Measurements from ENCODE around the gene NFIA. TPM values are rescaled to one million over a fixed set of nuclear protein-coding genes. Genes with fewer than 3 reads are reported as not detected.

NFIA gene
- total and polyA plus RNA-seq, 5 donors from 2014 or later = 0.86 to 3.9 (median 1.7) TPM

GRCh38 chr1:61087571-61087970, 5.2 kb downstream of the NFIA start:
- Histone ChIP-seq H3K27me3 (ENCODE audit: control insufficient read depth, insufficient read depth, low read length) (peaks cover 14% of the 10 kb centered on the region), H3K36me3 (ENCODE audit: control insufficient read depth, insufficient read depth, low read length) (no peaks in the 10 kb centered on the region), H3K9me3 (ENCODE audit: control insufficient read depth in 2 of 2, low read length in 2 of 2) (no peaks in the 10 kb centered on the region), H3K4me3 (ENCODE audit: low read depth, low read length) (no peak overlapping the region), H3K27ac (ENCODE audit: insufficient read depth, low read length, poor library complexity, severe bottlenecking) (no peak overlapping the region), H3K4me1 (ENCODE audit: control insufficient read depth, insufficient read depth, low read length, poor library complexity, severe bottlenecking) (peaks cover 8% of the 10 kb centered on the region)
- Mint-ChIP-seq H3K9me3 (peaks cover 0 to 2% (median 0%) of the 10 kb centered on the region in 7 donors), H3K4me1 (peaks cover 5 to 9% (median 7%) of the 10 kb centered on the region in 4 donors), H3K27me3 (peaks cover 46% of the 10 kb centered on the region), H3K27ac (no peak overlapping the region), H3K4me3 (no peak overlapping the region), H3K36me3 (no peaks in the 10 kb centered on the region)
- no peak for ATAC-seq (ENCODE audit: low read depth in 2 of 2)
- DNase-seq = no peak

GRCh38 chr1:61088163-61088974, 6.0 kb downstream of the NFIA start:
- Histone ChIP-seq H3K27me3 (ENCODE audit: control insufficient read depth, insufficient read depth, low read length) (peaks cover 14% of the 10 kb centered on the region), H3K4me1 (ENCODE audit: control insufficient read depth, insufficient read depth, low read length, poor library complexity, severe bottlenecking) (peaks cover under 1% of the 10 kb centered on the region), H3K27ac (ENCODE audit: insufficient read depth, low read length, poor library complexity, severe bottlenecking) (no peak overlapping the region), H3K4me3 (ENCODE audit: low read depth, low read length) (no peak overlapping the region), H3K9me3 (ENCODE audit: control insufficient read depth in 2 of 2, low read length in 2 of 2) (no peaks in the 10 kb centered on the region), H3K36me3 (ENCODE audit: control insufficient read depth, insufficient read depth, low read length) (no peaks in the 10 kb centered on the region)
- ATAC-seq (ENCODE audit: low read depth in 2 of 2) (no peak), DNase-seq (no peak)
- Mint-ChIP-seq H3K4me3 (peak overlapping the region in 1 of 4 donors; percentile 63), H3K36me3 (no peaks in the 10 kb centered on the region), H3K4me1 (peaks cover 5 to 9% (median 7%) of the 10 kb centered on the region in 4 donors), H3K9me3 (peaks cover 0 to 2% (median 0%) of the 10 kb centered on the region in 7 donors), H3K27ac (no peak overlapping the region), H3K27me3 (peaks cover 45% of the 10 kb centered on the region)

DNA sequence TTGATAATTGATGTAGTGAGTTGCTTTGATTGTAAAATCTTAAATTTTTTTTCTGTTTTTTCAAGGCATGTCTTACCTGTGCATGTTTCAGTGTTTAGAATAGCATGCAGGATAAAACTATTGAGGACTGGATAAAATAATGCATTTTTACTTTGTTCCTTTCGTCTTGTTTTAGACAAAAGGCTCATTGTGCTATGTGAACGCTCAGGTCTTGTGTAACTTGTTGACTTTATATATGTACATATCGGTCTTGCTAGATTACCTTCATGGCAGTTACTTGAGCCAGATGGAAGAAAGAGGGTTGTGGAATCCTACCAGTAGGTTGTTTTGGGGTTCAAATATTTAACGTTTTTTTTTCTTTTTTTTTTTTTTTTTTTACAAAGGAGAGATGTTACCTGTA, 7.0 kb downstream of the NFIA start:
- Histone ChIP-seq H3K27me3 (ENCODE audit: control insufficient read depth, insufficient read depth, low read length) (peaks cover 10% of the 10 kb centered on the region), H3K9me3 (ENCODE audit: control insufficient read depth in 2 of 2, low read length in 2 of 2) (no peaks in the 10 kb centered on the region), H3K27ac (ENCODE audit: insufficient read depth, low read length, poor library complexity, severe bottlenecking) (no peak overlapping the region), H3K36me3 (ENCODE audit: control insufficient read depth, insufficient read depth, low read length) (no peaks in the 10 kb centered on the region), H3K4me1 (ENCODE audit: control insufficient read depth, insufficient read depth, low read length, poor library complexity, severe bottlenecking) (no peaks in the 10 kb centered on the region), H3K4me3 (ENCODE audit: low read depth, low read length) (no peak overlapping the region)
- DNase-seq = no peak
- Mint-ChIP-seq H3K27me3 (peaks cover 41% of the 10 kb centered on the region), H3K36me3 (no peaks in the 10 kb centered on the region), H3K27ac (no peak overlapping the region), H3K4me3 (no peak overlapping the region), H3K9me3 (peaks cover 0 to 2% (median 0%) of the 10 kb centered on the region in 7 donors), H3K4me1 (peaks cover 0 to 2% (median under 1%) of the 10 kb centered on the region in 4 donors)
- ATAC-seq (ENCODE audit: low read depth in 2 of 2) = no peak

DNA sequence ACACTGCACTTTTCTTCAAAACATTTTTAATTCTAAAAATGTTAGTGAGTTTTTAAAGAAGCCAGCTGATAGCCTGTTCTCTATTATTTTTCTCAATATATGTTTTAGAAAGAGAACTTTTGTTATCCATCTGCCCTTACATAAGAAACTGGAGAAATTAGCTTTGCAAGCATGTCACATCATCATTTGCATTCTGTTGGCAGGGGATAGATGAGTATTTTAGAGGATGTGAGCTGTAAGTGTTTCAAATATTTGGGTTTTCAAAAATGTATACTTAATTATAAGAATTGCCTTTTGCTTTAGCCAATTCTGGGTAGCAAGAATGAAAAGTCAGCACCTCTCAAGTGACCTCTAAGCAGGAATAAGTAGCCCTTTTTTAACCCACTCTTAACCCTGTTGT, 7.4 kb downstream of the NFIA start:
- H3K27me3 Mint-ChIP-seq = peaks cover 41% of the 10 kb centered on the region
- Histone ChIP-seq H3K36me3 (ENCODE audit: control insufficient read depth, insufficient read depth, low read length) (no peaks in the 10 kb centered on the region), H3K9me3 (ENCODE audit: control insufficient read depth in 2 of 2, low read length in 2 of 2) (no peaks in the 10 kb centered on the region), H3K4me3 (ENCODE audit: low read depth, low read length) (no peak overlapping the region), H3K27me3 (ENCODE audit: control insufficient read depth, insufficient read depth, low read length) (peaks cover 6% of the 10 kb centered on the region), H3K4me1 (ENCODE audit: control insufficient read depth, insufficient read depth, low read length, poor library complexity, severe bottlenecking) (no peaks in the 10 kb centered on the region), H3K27ac (ENCODE audit: insufficient read depth, low read length, poor library complexity, severe bottlenecking) (no peak overlapping the region)
- H3K9me3 Mint-ChIP-seq = peaks cover 0 to 2% (median 0%) of the 10 kb centered on the region in 7 donors
- H3K27ac Mint-ChIP-seq = no peak overlapping the region
- H3K36me3 Mint-ChIP-seq = no peaks in the 10 kb centered on the region
- no peaks in the 10 kb centered on the region for H3K4me1 Mint-ChIP-seq
- DNase-seq (no peak), ATAC-seq (ENCODE audit: low read depth in 2 of 2) (no peak)
- no peak overlapping the region for H3K4me3 Mint-ChIP-seq

DNA sequence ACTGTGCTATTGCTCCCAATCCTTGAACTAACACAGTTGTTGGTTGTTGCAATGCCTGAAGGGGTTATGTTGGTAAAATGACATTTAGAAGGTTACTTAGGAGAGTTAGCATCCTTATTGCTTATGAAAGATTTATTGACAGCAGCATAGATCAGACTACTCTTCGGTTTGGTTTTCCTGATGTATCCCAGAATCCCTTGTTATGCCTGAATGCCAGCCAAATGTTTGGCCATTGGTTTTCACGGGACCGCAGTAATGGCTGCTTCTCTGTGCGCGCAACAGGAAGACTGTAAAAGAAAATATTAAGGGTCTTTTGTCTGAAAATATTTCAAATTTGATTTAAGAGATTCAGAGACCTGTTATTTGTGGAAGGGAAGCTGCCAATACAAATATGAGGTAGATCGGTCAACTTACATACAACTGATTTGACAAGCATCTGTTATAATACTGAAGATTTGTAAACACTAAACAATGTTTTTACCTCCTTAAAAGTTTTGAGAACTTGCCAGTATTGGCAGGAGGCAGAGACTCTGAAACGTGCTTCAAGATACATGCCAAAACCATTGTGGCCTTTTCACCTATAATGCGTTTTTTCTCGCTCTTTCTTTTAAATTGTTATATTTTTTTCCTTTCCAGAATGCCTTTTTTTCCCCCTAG, 8.3 kb downstream of the NFIA start:
- no peaks in the 10 kb centered on the region for H3K9me3 ChIP-seq (ENCODE audit: control insufficient read depth in 2 of 2, low read length in 2 of 2)
- no peak for DNase-seq
- peaks cover 5% of the 10 kb centered on the region for H3K27me3 ChIP-seq (ENCODE audit: control insufficient read depth, insufficient read depth, low read length)
- Mint-ChIP-seq H3K36me3 (no peaks in the 10 kb centered on the region), H3K4me3 (no peak overlapping the region), H3K27me3 (peaks cover 37% of the 10 kb centered on the region), H3K27ac (no peak overlapping the region), H3K9me3 (peaks cover 0 to 2% (median 0%) of the 10 kb centered on the region in 7 donors), H3K4me1 (no peaks in the 10 kb centered on the region)
- no peak overlapping the region for H3K27ac ChIP-seq (ENCODE audit: insufficient read depth, low read length, poor library complexity, severe bottlenecking)
- H3K4me1 ChIP-seq (ENCODE audit: control insufficient read depth, insufficient read depth, low read length, poor library complexity, severe bottlenecking) = no peaks in the 10 kb centered on the region
- no peak for ATAC-seq (ENCODE audit: low read depth in 2 of 2)
- no peak overlapping the region for H3K4me3 ChIP-seq (ENCODE audit: low read depth, low read length)
- H3K36me3 ChIP-seq (ENCODE audit: control insufficient read depth, insufficient read depth, low read length) = no peaks in the 10 kb centered on the region

DNA sequence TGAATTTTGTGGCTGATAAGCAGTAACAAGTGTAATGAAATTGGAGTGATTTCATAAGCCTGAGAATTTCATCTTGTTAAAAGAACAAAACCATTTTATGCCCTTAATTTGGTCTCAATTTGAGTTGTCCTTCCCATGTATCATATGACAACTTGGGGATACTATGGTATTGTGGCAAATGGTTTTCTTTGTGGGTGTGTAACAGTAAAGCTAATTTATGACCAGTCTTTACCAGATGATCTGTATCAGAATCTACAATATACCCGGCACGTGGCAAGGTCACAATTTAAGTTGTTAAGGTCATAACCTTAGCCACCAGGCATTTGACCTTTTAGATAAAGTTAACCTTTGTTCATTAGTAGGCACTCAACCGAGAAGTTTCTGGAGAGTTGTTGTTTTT, 9.1 kb downstream of the NFIA start:
- Histone ChIP-seq H3K4me3 (ENCODE audit: low read depth, low read length) (no peak overlapping the region), H3K9me3 (ENCODE audit: control insufficient read depth in 2 of 2, low read length in 2 of 2) (no peaks in the 10 kb centered on the region), H3K27me3 (ENCODE audit: control insufficient read depth, insufficient read depth, low read length) (peaks cover 5% of the 10 kb centered on the region), H3K4me1 (ENCODE audit: control insufficient read depth, insufficient read depth, low read length, poor library complexity, severe bottlenecking) (no peaks in the 10 kb centered on the region), H3K27ac (ENCODE audit: insufficient read depth, low read length, poor library complexity, severe bottlenecking) (no peak overlapping the region), H3K36me3 (ENCODE audit: control insufficient read depth, insufficient read depth, low read length) (no peaks in the 10 kb centered on the region)
- no peak for ATAC-seq (ENCODE audit: low read depth in 2 of 2)
- Mint-ChIP-seq H3K4me3 (no peak overlapping the region), H3K4me1 (no peaks in the 10 kb centered on the region), H3K27me3 (peaks cover 37% of the 10 kb centered on the region), H3K27ac (no peak overlapping the region), H3K36me3 (no peaks in the 10 kb centered on the region), H3K9me3 (peaks cover 0 to 2% (median 0%) of the 10 kb centered on the region in 7 donors)
- no peak for DNase-seq

- H3K4me3 Mint-ChIP-seq = no peak overlapping the region
- no peaks in the 10 kb centered on the region for H3K36me3 Mint-ChIP-seq
- no peaks in the 10 kb centered on the region for H3K9me3 ChIP-seq (ENCODE audit: control insufficient read depth in 2 of 2, low read length in 2 of 2)
- peaks cover 0 to 2% (median 0%) of the 10 kb centered on the region in 7 donors for H3K9me3 Mint-ChIP-seq
- no peaks in the 10 kb centered on the region for H3K4me1 ChIP-seq (ENCODE audit: control insufficient read depth, insufficient read depth, low read length, poor library complexity, severe bottlenecking)
- H3K27me3 ChIP-seq (ENCODE audit: control insufficient read depth, insufficient read depth, low read length) = peaks cover 7% of the 10 kb centered on the region
- no peak overlapping the region for H3K4me3 ChIP-seq (ENCODE audit: low read depth, low read length)
- peaks cover 34% of the 10 kb centered on the region for H3K27me3 Mint-ChIP-seq
- no peak overlapping the region for H3K27ac ChIP-seq (ENCODE audit: insufficient read depth, low read length, poor library complexity, severe bottlenecking)
- no peaks in the 10 kb centered on the region for H3K36me3 ChIP-seq (ENCODE audit: control insufficient read depth, insufficient read depth, low read length)
- ATAC-seq (ENCODE audit: low read depth in 2 of 2) (no peak), DNase-seq (no peak)
- H3K27ac Mint-ChIP-seq = no peak overlapping the region
- H3K4me1 Mint-ChIP-seq = no peaks in the 10 kb centered on the region
Observed at GRCh38 chr1:61092642-61093041, 10.3 kb downstream of the NFIA start.
